HepG2 (cell line): ENCODE results near the gene RGS19. TPM values are rescaled to one million over a fixed set of nuclear protein-coding genes. Genes with fewer than 3 reads are reported as not detected.
A peak's percentile ranks its signal among the peaks of the same experiment; 100 is the strongest.

Experiments used
- CAMTA2 ChIP-seq: sonication (generic); formaldehyde crosslinking; IDR thresholded peaks from 2 replicates; pipeline ENCODE4 v1.4.0; 2020; ENCODE audit warnings: mild to moderate bottlenecking, missing genetic modification reagents, borderline replicate concordance
- CREM ChIP-seq, 2 experiments: sonication (generic) in 1 of 2; formaldehyde crosslinking in 1 of 2; IDR thresholded peaks; 2 replicates each; pipeline versions ENCODE4 v1.4.0 to v1.6.1; 2016 to 2020; ENCODE audit warnings: antibody characterized with exemption in 1 of 2, mild to moderate bottlenecking in 1 of 2, missing genetic modification reagents in 1 of 2
- ELF1 ChIP-seq: sonication (generic); formaldehyde crosslinking; IDR thresholded peaks from 2 replicates; pipeline ENCODE4 v1.4.0; 2020; ENCODE audit warnings: missing genetic modification reagents
- SALL1 ChIP-seq: sonication (generic); formaldehyde crosslinking; IDR thresholded peaks from 2 replicates; pipeline ENCODE4 v1.8.0; 2022; ENCODE audit warnings: mild to moderate bottlenecking, missing genetic modification reagents
- SMAD1 ChIP-seq: sonication (generic); formaldehyde crosslinking; IDR thresholded peaks from 2 replicates; pipeline ENCODE4 v1.4.0; 2020; ENCODE audit warnings: missing genetic modification reagents, low read depth, mild to moderate bottlenecking, borderline replicate concordance
- SMARCC2 ChIP-seq: fragments of 450-650 bp; IDR thresholded peaks from 2 replicates; pipeline ENCODE4 v1.6.1; 2017; ENCODE audit warnings: antibody characterized with exemption, mild to moderate bottlenecking
- TOPORS ChIP-seq: sonication (generic); formaldehyde crosslinking; IDR thresholded peaks from 2 replicates; pipeline ENCODE4 v1.8.0; 2023; ENCODE audit warnings: mild to moderate bottlenecking, missing genetic modification reagents
- ZC3H13 ChIP-seq: sonication (generic); formaldehyde crosslinking; IDR thresholded peaks from 2 replicates; pipeline ENCODE4 v1.8.1; 2023; ENCODE audit warnings: mild to moderate bottlenecking, missing genetic modification reagents, moderate library complexity
- ZFP37 ChIP-seq: sonication (generic); formaldehyde crosslinking; IDR thresholded peaks from 2 replicates; pipeline ENCODE4 v1.4.0; 2020; ENCODE audit warnings: missing genetic modification reagents, borderline replicate concordance
- ZNF136 ChIP-seq: sonication (generic); formaldehyde crosslinking; IDR thresholded peaks from 2 replicates; pipeline ENCODE4 v1.8.1; 2022; ENCODE audit warnings: low read depth, mild to moderate bottlenecking, moderate library complexity, missing genetic modification reagents
- ZNF33B ChIP-seq: sonication (generic); formaldehyde crosslinking; IDR thresholded peaks from 2 replicates; pipeline ENCODE4 v1.5.1; 2020; ENCODE audit warnings: mild to moderate bottlenecking, missing genetic modification reagents
- ZNF343 ChIP-seq: sonication (generic); formaldehyde crosslinking; IDR thresholded peaks from 2 replicates; pipeline ENCODE4 v1.4.0; 2020; ENCODE audit warnings: mild to moderate bottlenecking, missing genetic modification reagents
- ZNF367 ChIP-seq: sonication (generic); formaldehyde crosslinking; IDR thresholded peaks from 2 replicates; pipeline ENCODE4 v1.4.0; 2020; ENCODE audit warnings: missing genetic modification reagents, borderline replicate concordance
- ZNF431 ChIP-seq: sonication (generic); formaldehyde crosslinking; IDR thresholded peaks from 2 replicates; pipeline ENCODE4 v1.9.0; 2022; ENCODE audit warnings: missing genetic modification reagents, low read depth, mild to moderate bottlenecking, borderline replicate concordance
- ZNF552 ChIP-seq: sonication (generic); formaldehyde crosslinking; IDR thresholded peaks from 2 replicates; pipeline ENCODE4 v1.9.0; 2022; ENCODE audit warnings: missing genetic modification reagents, mild to moderate bottlenecking, borderline replicate concordance
- ZNF775 ChIP-seq: sonication (generic); formaldehyde crosslinking; IDR thresholded peaks from 2 replicates; pipeline ENCODE4 v1.4.0; 2020; ENCODE audit warnings: missing genetic modification reagents, mild to moderate bottlenecking, moderate library complexity, borderline replicate concordance
- polyA plus RNA-seq, 8 experiments: library from polyadenylated mRNA; depleted of rRNA in 3 of 8; stranded (reverse) in 7 of 8; unstranded in 1 of 8; fragments of >200 nt; fragmentation: Illumina TruSeq in 4 of 8; extraction: Trizol in 4 of 8; gene quantifications; 2 replicates each; pipeline versions ENCODE4 v1.2.1 to v1.2.3, GENCODE V29; 2011 to 2016; ENCODE audit warnings: low read depth in 4 of 8, missing spikeins in 1 of 8, mixed read lengths in 1 of 8; ENCODE audit not compliant: insufficient read depth in 1 of 8
- total RNA-seq, 5 experiments: library from RNA; depleted of rRNA; stranded (reverse); fragments of >200 nt; fragmentation: Illumina TruSeq; extraction: Trizol; gene quantifications; 2 replicates each; pipeline ENCODE4 v1.2.3, GENCODE V29; 2016; ENCODE audit warnings: low read depth in 1 of 5
- TF ChIP-seq, protein P1 (sequence below), 2 experiments: sonication (generic) in 1 of 2; formaldehyde crosslinking in 1 of 2; IDR thresholded peaks; 2 replicates each; pipeline versions ENCODE4 v1.4.0 to v1.6.1; 2018 to 2020; ENCODE audit warnings: missing genetic modification reagents in 2 of 2, borderline replicate concordance in 1 of 2, low read depth in 1 of 2, mild to moderate bottlenecking in 1 of 2, missing biosample characterization in 1 of 2
- TF ChIP-seq, protein P2 (sequence below): sonication (generic); formaldehyde crosslinking; IDR thresholded peaks from one replicate; pipeline ENCODE4 v1.5.1; 2020; ENCODE audit warnings: mild to moderate bottlenecking, missing genetic modification reagents; ENCODE audit errors: not compliant biosample characterization

Gene RGS19
- total and polyA plus RNA-seq, 2 of the 13 experiments (the other 11 are each of a cell fraction or from before 2014, with no cell fraction given), result 10.7 to 11.9 TPM

DNA sequence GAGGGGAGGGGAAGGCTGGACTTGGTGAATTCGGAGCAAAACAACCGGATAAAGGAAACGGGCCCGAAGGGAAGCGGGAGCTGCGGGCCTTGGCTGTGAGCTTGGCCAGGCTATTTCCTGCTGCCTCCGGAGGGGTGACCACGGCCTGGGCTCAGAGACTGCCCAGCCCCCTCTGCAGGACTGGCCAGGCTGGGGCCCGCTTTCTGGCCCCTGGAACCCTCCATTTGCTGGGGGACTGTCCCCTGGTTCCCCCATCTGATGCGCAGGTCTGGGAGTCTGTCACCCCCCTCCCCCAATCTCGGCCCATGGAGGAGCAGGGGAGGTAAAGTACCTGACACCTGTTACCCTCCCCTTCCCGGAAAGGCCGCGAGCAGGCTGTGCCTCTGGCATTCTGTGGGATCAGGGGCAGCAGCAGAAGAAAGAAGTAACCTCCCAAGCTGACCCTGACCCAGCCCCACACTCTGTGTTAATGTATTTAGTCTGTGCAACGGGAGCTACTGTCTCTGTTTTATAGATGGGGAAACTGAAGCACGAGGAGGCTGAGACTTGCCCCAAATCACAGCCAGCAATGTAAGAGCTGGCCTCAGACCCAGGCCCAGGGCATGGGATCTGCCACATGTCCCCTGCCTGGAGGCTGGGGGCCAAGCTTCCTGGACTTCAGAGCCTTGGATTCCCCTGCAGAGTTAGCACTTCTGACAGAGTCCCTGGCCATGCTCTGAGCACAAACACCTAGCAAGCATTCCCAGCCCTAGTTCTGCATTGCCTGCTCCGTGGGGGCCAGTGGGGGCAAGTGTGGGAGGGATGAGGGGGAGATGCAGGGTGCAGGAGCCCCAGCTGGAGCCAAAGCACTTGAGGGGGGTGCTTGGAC lies 39.8 kb downstream of the RGS19 start (continued):
- TF ChIP-seq ZNF343 (peak; percentile 50; the same call in 1 of the 2 replicates), ELF1 (CRISPR knock-in tag) (no peak), ZFP37 (CRISPR knock-in tag) (no peak), CREM (IDR thresholded peaks at IDR 0.05) (no peak), CREM (CRISPR knock-in tag; IDR thresholded peaks at IDR 0.05) (no peak), SMARCC2 (no peak), ZNF775 (no peak), ZNF552 (CRISPR knock-in tag) (0 out of 2 replicates have a peak, but pooled peaks have one; percentile 5), SMAD1 (CRISPR knock-in tag) (peak; percentile 38; the same call in 1 of the 2 replicates), ZNF33B (peak; percentile 45; the same call in 1 of the 2 replicates), TOPORS (CRISPR knock-in tag) (no peak), CAMTA2 (CRISPR knock-in tag) (no peak), ZC3H13 (CRISPR knock-in tag) (peak; percentile 6; the same call in 1 of the 2 replicates), ZNF136 (CRISPR knock-in tag) (no peak), ZNF431 (CRISPR knock-in tag) (no peak), ZNF367 (CRISPR knock-in tag) (no peak), SALL1 (CRISPR knock-in tag) (peak; percentile 8; the same call in 1 of the 2 replicates)
- TF ChIP-seq, protein P1, sequence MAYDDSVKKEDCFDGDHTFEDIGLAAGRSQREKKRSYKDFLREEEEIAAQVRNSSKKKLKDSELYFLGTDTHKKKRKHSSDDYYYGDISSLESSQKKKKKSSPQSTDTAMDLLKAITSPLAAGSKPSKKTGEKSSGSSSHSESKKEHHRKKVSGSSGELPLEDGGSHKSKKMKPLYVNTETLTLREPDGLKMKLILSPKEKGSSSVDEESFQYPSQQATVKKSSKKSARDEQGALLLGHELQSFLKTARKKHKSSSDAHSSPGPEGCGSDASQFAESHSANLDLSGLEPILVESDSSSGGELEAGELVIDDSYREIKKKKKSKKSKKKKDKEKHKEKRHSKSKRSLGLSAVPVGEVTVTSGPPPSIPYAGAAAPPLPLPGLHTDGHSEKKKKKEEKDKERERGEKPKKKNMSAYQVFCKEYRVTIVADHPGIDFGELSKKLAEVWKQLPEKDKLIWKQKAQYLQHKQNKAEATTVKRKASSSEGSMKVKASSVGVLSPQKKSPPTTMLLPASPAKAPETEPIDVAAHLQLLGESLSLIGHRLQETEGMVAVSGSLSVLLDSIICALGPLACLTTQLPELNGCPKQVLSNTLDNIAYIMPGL (CRISPR knock-in tag; IDR thresholded peaks at IDR 0.05; ENCODE audit: borderline replicate concordance in 1 of 2, low read depth in 1 of 2), result peak in 1 of 2 experiments; percentile 2; a peak in 1 of 4 replicates
- TF ChIP-seq, protein P2, sequence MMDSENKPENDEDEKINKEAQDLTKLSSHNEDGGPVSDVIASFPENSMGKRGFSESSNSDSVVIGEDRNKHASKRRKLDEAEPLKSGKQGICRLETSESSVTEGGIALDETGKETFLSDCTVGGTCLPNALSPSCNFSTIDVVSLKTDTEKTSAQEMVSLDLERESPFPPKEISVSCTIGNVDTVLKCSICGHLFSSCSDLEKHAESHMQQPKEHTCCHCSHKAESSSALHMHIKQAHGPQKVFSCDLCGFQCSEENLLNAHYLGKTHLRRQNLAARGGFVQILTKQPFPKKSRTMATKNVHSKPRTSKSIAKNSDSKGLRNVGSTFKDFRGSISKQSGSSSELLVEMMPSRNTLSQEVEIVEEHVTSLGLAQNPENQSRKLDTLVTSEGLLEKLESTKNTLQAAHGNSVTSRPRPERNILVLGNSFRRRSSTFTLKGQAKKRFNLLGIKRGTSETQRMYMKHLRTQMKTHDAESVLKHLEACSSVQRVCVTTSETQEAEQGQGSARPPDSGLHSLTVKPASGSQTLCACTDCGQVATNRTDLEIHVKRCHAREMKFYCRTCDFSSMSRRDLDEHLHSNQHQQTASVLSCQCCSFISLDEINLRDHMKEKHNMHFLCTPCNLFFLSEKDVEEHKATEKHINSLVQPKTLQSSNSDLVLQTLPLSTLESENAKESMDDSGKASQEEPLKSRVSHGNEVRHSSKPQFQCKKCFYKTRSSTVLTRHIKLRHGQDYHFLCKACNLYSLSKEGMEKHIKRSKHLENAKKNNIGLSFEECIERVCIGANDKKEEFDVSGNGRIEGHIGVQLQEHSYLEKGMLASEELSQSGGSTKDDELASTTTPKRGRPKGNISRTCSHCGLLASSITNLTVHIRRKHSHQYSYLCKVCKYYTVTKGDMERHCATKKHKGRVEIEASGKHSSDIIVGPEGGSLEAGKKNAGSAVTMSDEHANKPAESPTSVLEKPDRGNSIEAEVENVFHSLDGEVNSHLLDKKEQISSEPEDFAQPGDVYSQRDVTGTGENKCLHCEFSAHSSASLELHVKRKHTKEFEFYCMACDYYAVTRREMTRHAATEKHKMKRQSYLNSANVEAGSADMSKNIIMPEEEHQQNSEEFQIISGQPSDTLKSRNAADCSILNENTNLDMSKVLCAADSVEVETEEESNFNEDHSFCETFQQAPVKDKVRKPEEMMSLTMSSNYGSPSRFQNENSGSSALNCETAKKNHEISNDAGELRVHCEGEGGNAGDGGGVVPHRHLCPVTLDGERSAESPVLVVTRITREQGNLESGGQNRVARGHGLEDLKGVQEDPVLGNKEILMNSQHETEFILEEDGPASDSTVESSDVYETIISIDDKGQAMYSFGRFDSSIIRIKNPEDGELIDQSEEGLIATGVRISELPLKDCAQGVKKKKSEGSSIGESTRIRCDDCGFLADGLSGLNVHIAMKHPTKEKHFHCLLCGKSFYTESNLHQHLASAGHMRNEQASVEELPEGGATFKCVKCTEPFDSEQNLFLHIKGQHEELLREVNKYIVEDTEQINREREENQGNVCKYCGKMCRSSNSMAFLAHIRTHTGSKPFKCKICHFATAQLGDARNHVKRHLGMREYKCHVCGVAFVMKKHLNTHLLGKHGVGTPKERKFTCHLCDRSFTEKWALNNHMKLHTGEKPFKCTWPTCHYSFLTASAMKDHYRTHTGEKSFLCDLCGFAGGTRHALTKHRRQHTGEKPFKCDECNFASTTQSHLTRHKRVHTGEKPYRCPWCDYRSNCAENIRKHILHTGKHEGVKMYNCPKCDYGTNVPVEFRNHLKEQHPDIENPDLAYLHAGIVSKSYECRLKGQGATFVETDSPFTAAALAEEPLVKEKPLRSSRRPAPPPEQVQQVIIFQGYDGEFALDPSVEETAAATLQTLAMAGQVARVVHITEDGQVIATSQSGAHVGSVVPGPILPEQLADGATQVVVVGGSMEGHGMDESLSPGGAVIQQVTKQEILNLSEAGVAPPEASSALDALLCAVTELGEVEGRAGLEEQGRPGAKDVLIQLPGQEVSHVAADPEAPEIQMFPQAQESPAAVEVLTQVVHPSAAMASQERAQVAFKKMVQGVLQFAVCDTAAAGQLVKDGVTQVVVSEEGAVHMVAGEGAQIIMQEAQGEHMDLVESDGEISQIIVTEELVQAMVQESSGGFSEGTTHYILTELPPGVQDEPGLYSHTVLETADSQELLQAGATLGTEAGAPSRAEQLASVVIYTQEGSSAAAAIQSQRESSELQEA (CRISPR knock-in tag), result peak; percentile 61
